CD8-positive, alpha-beta memory T cell (primary cell): ENCODE results near the gene HIVEP2. TPM values are rescaled to one million over a fixed set of nuclear protein-coding genes. Genes with fewer than 3 reads are reported as not detected.

Experiments used
- CTCF ChIA-PET: fragments of 350-600 bp; sonication (Branson Sonifier 250); formaldehyde crosslinking; loops from one replicate; lab custom pipeline; 2021; ENCODE audit warnings: antibody characterized with exemption; lab: Charles Lee
- POLR2A ChIA-PET: fragments of 350-600 bp; sonication (Branson Sonifier 250); formaldehyde crosslinking; loops from one replicate; lab custom pipeline; 2021; ENCODE audit warnings: antibody characterized with exemption; lab: Charles Lee
- DNase-seq, 5 donors: peaks; one replicate each; pipeline versions ENCODE4 v3.0.0 to v3.0.0-alpha.2; 2020 to 2022; ENCODE audit warnings: mixed read lengths in 1 of 5
- H3K27ac ChIP-seq: one replicate; pipeline ENCODE4 v1.7.0; 2013; ENCODE audit warnings: low read depth, mild to moderate bottlenecking, low read length, moderate library complexity
- H3K27me3 ChIP-seq: 2 replicates; pipeline ENCODE4 v1.7.0; 2013; ENCODE audit warnings: low read length, mild to moderate bottlenecking; ENCODE audit not compliant: insufficient read depth, poor library complexity, severe bottlenecking
- H3K36me3 ChIP-seq: 2 replicates; pipeline ENCODE4 v1.7.0; 2013; ENCODE audit warnings: mild to moderate bottlenecking, low read length, moderate library complexity; ENCODE audit not compliant: insufficient read depth
- H3K4me1 ChIP-seq: 2 replicates; pipeline ENCODE4 v1.7.0; 2013; ENCODE audit warnings: mild to moderate bottlenecking, low read length, moderate library complexity; ENCODE audit not compliant: insufficient read depth
- H3K4me3 ChIP-seq: 2 replicates; pipeline ENCODE4 v1.7.0; 2013; ENCODE audit warnings: mild to moderate bottlenecking, low read length
- H3K9me3 ChIP-seq: 2 replicates; pipeline ENCODE4 v1.7.0; 2013; ENCODE audit warnings: mild to moderate bottlenecking, low read length
- H3K27ac Mint-ChIP-seq, 8 donors: one replicate each; pipeline ENCODE4 v1.8.0; 2020 to 2021; ENCODE audit warnings: mixed read lengths in 8 of 8, mild to moderate bottlenecking in 6 of 8, inconsistent platforms in 3 of 8, moderate library complexity in 3 of 8
- H3K27me3 Mint-ChIP-seq, 2 donors: one replicate each; pipeline ENCODE4 v1.8.0; 2020 to 2021; ENCODE audit warnings: mixed read lengths in 2 of 2, mild to moderate bottlenecking in 1 of 2, moderate library complexity in 1 of 2
- H3K36me3 Mint-ChIP-seq, 3 donors: one replicate each; pipeline ENCODE4 v1.8.0; 2020 to 2021; ENCODE audit warnings: mixed read lengths in 3 of 3, inconsistent platforms in 1 of 3, mild to moderate bottlenecking in 1 of 3
- H3K4me1 Mint-ChIP-seq, 3 donors: one replicate each; pipeline ENCODE4 v1.8.0; 2020 to 2021; ENCODE audit warnings: mixed read lengths in 3 of 3, inconsistent platforms in 1 of 3, mild to moderate bottlenecking in 1 of 3
- H3K4me3 Mint-ChIP-seq, 7 donors: one replicate each; pipeline ENCODE4 v1.8.0; 2020 to 2021; ENCODE audit warnings: mixed read lengths in 7 of 7, mild to moderate bottlenecking in 6 of 7, moderate library complexity in 4 of 7, inconsistent platforms in 2 of 7
- H3K9me3 Mint-ChIP-seq, 5 donors: one replicate each; pipeline ENCODE4 v1.8.0; 2020 to 2022; ENCODE audit warnings: mixed read lengths in 5 of 5, mild to moderate bottlenecking in 3 of 5, moderate library complexity in 2 of 5, inconsistent platforms in 1 of 5
- polyA plus RNA-seq: library from polyadenylated mRNA; unstranded; fragments of 300-500 nt; fragmentation: Illumina TruSeq; gene quantifications from one replicate; pipeline ENCODE4 v1.2.3, GENCODE V29; 2021
- total RNA-seq, 2 experiments: library from RNA; stranded (reverse); gene quantifications; one replicate each; pipeline ENCODE4 v1.2.3, GENCODE V29; 2021

The HIVEP2 gene
- total and polyA plus RNA-seq, 3 experiments from 2014 or later: 15.4 to 37.2 (median 37.1) TPM

- no peak overlapping the region for H3K4me3 Mint-ChIP-seq
- POLR2A ChIA-PET: interaction anchor here (0.7 to 1.1 kb wide), 2 partner anchors 45 to 46 kb away, joined by 3 to 16 read pairs; no protein-coding TSS in a partner anchor
- no peaks in the 10 kb centered on the region for H3K9me3 ChIP-seq
- no peaks in the 10 kb centered on the region for H3K9me3 Mint-ChIP-seq
- no peak overlapping the region for H3K27ac ChIP-seq
- CTCF ChIA-PET: no interaction called here
- H3K4me1 ChIP-seq: peaks cover 32% of the 10 kb centered on the region
- no peak overlapping the region for H3K4me3 ChIP-seq
- H3K27me3 ChIP-seq: no peaks in the 10 kb centered on the region
- no peak overlapping the region for H3K27ac Mint-ChIP-seq
- peaks cover 71 to 95% (median 88%) of the 10 kb centered on the region in 3 donors for H3K4me1 Mint-ChIP-seq
- H3K36me3 ChIP-seq: no peaks in the 10 kb centered on the region
- peaks cover 6 to 52% (median 29%) of the 10 kb centered on the region in 3 donors for H3K36me3 Mint-ChIP-seq
- no peak for DNase-seq
- H3K27me3 Mint-ChIP-seq: no peaks in the 10 kb centered on the region
Observed at GRCh38 chr6:142809947-142810346, 135.0 kb downstream of the HIVEP2 start.

GRCh38 chr6:142808405-142809061, 136.4 kb downstream of the HIVEP2 start:
- H3K36me3 Mint-ChIP-seq: peaks cover 6 to 50% (median 24%) of the 10 kb centered on the region in 3 donors
- Histone ChIP-seq H3K4me3 (no peak overlapping the region), H3K27ac (no peak overlapping the region), H3K4me1 (peaks cover 28% of the 10 kb centered on the region), H3K27me3 (no peaks in the 10 kb centered on the region), H3K9me3 (no peaks in the 10 kb centered on the region), H3K36me3 (no peaks in the 10 kb centered on the region)
- no peaks in the 10 kb centered on the region for H3K9me3 Mint-ChIP-seq
- ChIA-PET POLR2A (interaction anchor here (0.7 to 1.4 kb wide), 2 partner anchors 74 to 94 kb away, joined by 3 to 6 read pairs; no protein-coding TSS in a partner anchor), CTCF (interaction anchor here (0.8 kb wide), 1 partner anchor 134 kb away, joined by 3 read pairs; no protein-coding TSS in a partner anchor)
- H3K4me1 Mint-ChIP-seq: peaks cover 70 to 95% (median 88%) of the 10 kb centered on the region in 3 donors
- H3K27ac Mint-ChIP-seq: peak overlapping the region in 1 of 8 donors; percentile 85
- H3K27me3 Mint-ChIP-seq: no peaks in the 10 kb centered on the region
- no peak for DNase-seq
- H3K4me3 Mint-ChIP-seq: peak overlapping the region in 1 of 7 donors; percentile 28

DNA sequence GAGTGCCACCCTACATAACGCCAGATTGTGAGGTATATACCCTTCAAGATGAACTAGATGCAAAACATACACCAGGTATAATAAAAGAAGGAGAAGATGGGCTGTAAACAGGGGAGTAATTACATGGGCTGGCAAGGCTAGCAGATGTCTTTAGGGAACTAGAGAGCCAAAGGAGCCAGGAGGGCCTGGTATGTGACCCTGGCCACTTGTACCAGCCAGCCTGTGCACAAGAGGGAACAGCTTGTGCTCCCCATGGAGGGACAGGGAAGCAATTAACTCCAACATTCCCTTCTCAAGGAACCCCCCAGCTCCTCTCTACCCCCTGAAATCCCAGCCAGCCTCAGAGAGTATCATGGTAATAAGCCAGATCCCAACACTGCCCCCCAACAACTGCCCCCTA, 139.9 kb downstream of the HIVEP2 start:
- Mint-ChIP-seq H3K36me3 (peaks cover 6 to 50% (median 24%) of the 10 kb centered on the region in 3 donors), H3K27ac (peak overlapping the region in 7 of 8 donors; percentile 19 to 89 (median 51)), H3K4me1 (peaks cover 72 to 99% (median 91%) of the 10 kb centered on the region in 3 donors), H3K9me3 (no peaks in the 10 kb centered on the region), H3K4me3 (no peak overlapping the region), H3K27me3 (no peaks in the 10 kb centered on the region)
- H3K4me3 ChIP-seq: no peak overlapping the region
- DNase-seq: no peak
- ChIA-PET CTCF (no interaction called here), POLR2A (no interaction called here)
- H3K27ac ChIP-seq: no peak overlapping the region
- H3K4me1 ChIP-seq: peaks cover 13% of the 10 kb centered on the region
- no peaks in the 10 kb centered on the region for H3K9me3 ChIP-seq
- H3K27me3 ChIP-seq: no peaks in the 10 kb centered on the region
- H3K36me3 ChIP-seq: no peaks in the 10 kb centered on the region

DNA sequence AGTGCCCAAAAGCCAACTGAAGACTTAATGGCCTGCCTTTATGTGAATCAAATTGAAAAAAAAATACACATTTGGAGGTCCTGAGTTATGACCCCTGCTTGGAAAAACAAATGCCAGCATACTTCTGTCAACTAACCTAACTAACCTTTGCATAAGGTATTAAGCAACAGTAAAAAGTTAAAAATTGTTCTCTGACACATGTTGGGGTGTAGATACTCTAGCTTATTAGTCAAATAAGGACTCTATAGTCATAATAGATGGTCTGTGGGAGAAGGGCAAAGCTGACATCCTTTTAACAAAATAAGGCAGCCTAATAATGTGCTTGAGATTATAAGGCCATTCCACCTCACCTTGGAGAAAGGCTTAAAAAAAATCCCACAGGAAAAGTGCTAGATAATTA, 140.5 kb downstream of the HIVEP2 start:
- H3K36me3 ChIP-seq: no peaks in the 10 kb centered on the region
- H3K27ac ChIP-seq: no peak overlapping the region
- H3K9me3 Mint-ChIP-seq: no peaks in the 10 kb centered on the region
- no peak for DNase-seq
- no peak overlapping the region for H3K4me3 ChIP-seq
- no peaks in the 10 kb centered on the region for H3K27me3 Mint-ChIP-seq
- H3K36me3 Mint-ChIP-seq: peaks cover 6 to 46% (median 24%) of the 10 kb centered on the region in 3 donors
- H3K27ac Mint-ChIP-seq: peak overlapping the region in 3 of 8 donors; percentile 11 to 55 (median 27)
- H3K4me1 Mint-ChIP-seq: peaks cover 74 to 100% (median 96%) of the 10 kb centered on the region in 3 donors
- no peaks in the 10 kb centered on the region for H3K9me3 ChIP-seq
- no peaks in the 10 kb centered on the region for H3K27me3 ChIP-seq
- CTCF ChIA-PET: no interaction called here
- H3K4me3 Mint-ChIP-seq: no peak overlapping the region
- peaks cover 13% of the 10 kb centered on the region for H3K4me1 ChIP-seq
- POLR2A ChIA-PET: no interaction called here

GRCh38 chr6:142803495-142804058, 141.4 kb downstream of the HIVEP2 start:
- H3K4me3 Mint-ChIP-seq: no peak overlapping the region
- CTCF ChIA-PET: interaction anchor here (1.2 kb wide), 1 partner anchor 223 kb away, joined by 3 read pairs; no protein-coding TSS in a partner anchor
- H3K9me3 Mint-ChIP-seq: no peaks in the 10 kb centered on the region
- POLR2A ChIA-PET: no interaction called here
- no peaks in the 10 kb centered on the region for H3K27me3 ChIP-seq
- no peak for DNase-seq
- peak overlapping the region in 3 of 8 donors; percentile 13 to 83 (median 82) for H3K27ac Mint-ChIP-seq
- peaks cover 4 to 43% (median 20%) of the 10 kb centered on the region in 3 donors for H3K36me3 Mint-ChIP-seq
- H3K4me3 ChIP-seq: no peak overlapping the region
- H3K4me1 Mint-ChIP-seq: peaks cover 77 to 100% (median 95%) of the 10 kb centered on the region in 3 donors
- no peaks in the 10 kb centered on the region for H3K36me3 ChIP-seq
- no peak overlapping the region for H3K27ac ChIP-seq
- peaks cover 14% of the 10 kb centered on the region for H3K4me1 ChIP-seq
- no peaks in the 10 kb centered on the region for H3K9me3 ChIP-seq
- H3K27me3 Mint-ChIP-seq: no peaks in the 10 kb centered on the region

GRCh38 chr6:142803032-142803431, 141.9 kb downstream of the HIVEP2 start:
- Histone ChIP-seq H3K36me3 (no peaks in the 10 kb centered on the region), H3K4me3 (no peak overlapping the region), H3K4me1 (peaks cover 12% of the 10 kb centered on the region), H3K27me3 (no peaks in the 10 kb centered on the region), H3K27ac (no peak overlapping the region), H3K9me3 (no peaks in the 10 kb centered on the region)
- no peaks in the 10 kb centered on the region for H3K9me3 Mint-ChIP-seq
- no peak for DNase-seq
- ChIA-PET CTCF (interaction anchor here (1.2 kb wide), 1 partner anchor 224 kb away, joined by 3 read pairs; no protein-coding TSS in a partner anchor), POLR2A (interaction anchor here (0.7 kb wide), 1 partner anchor 15 kb away, joined by 4 read pairs; no protein-coding TSS in a partner anchor)
- H3K27ac Mint-ChIP-seq: peak overlapping the region in 2 of 8 donors; percentile 25 to 39
- H3K4me1 Mint-ChIP-seq: peaks cover 80 to 100% (median 97%) of the 10 kb centered on the region in 3 donors
- peaks cover 4 to 41% (median 19%) of the 10 kb centered on the region in 3 donors for H3K36me3 Mint-ChIP-seq
- no peak overlapping the region for H3K4me3 Mint-ChIP-seq
- no peaks in the 10 kb centered on the region for H3K27me3 Mint-ChIP-seq

- POLR2A ChIA-PET: interaction anchor here (0.7 kb wide), 1 partner anchor 16 kb away, joined by 4 read pairs; no protein-coding TSS in a partner anchor
- H3K4me1 ChIP-seq: peaks cover 11% of the 10 kb centered on the region
Observed at GRCh38 chr6:142802124-142802523, 142.9 kb downstream of the HIVEP2 start.

More at GRCh38 chr6:142802124-142802523, 142.9 kb downstream of the HIVEP2 start:
- no peak overlapping the region for H3K27ac ChIP-seq
- peak overlapping the region in 7 of 8 donors; percentile 21 to 89 (median 53) for H3K27ac Mint-ChIP-seq
- no peaks in the 10 kb centered on the region for H3K27me3 Mint-ChIP-seq
- CTCF ChIA-PET: interaction anchor here (1.2 kb wide), 1 partner anchor 225 kb away, joined by 3 read pairs; no protein-coding TSS in a partner anchor
- DNase-seq: no peak
- no peaks in the 10 kb centered on the region for H3K36me3 ChIP-seq
- H3K36me3 Mint-ChIP-seq: peaks cover 4 to 35% (median 13%) of the 10 kb centered on the region in 3 donors
- no peaks in the 10 kb centered on the region for H3K27me3 ChIP-seq
- peaks cover 78 to 100% (median 94%) of the 10 kb centered on the region in 3 donors for H3K4me1 Mint-ChIP-seq
- H3K9me3 ChIP-seq: no peaks in the 10 kb centered on the region
- H3K4me3 ChIP-seq: no peak overlapping the region
- H3K9me3 Mint-ChIP-seq: no peaks in the 10 kb centered on the region
- no peak overlapping the region for H3K4me3 Mint-ChIP-seq
